CD14-positive monocyte (primary cell): Measurements from ENCODE around the gene NUP153. TPM values are rescaled to one million over a fixed set of nuclear protein-coding genes. Genes with fewer than 3 reads are reported as not detected.

ENCODE experiments used
- DNase-seq, 3 donors: peaks; one replicate each; pipeline ENCODE4 v3.0.0-alpha.2; 2011 to 2022
- H2AFZ ChIP-seq: 2 replicates; pipeline ENCODE4 v1.6.0; 2012; ENCODE audit warnings: mild to moderate bottlenecking, low read depth, low read length, inconsistent platforms; ENCODE audit not compliant: insufficient read depth, poor library complexity, severe bottlenecking
- H3K27ac ChIP-seq, 2 donors: 1 replicate in 1 of 2; 2 replicates in 1 of 2; pipeline ENCODE4 v1.5.1; 2012 to 2013; ENCODE audit warnings: low read length in 2 of 2, control low read depth in 1 of 2, inconsistent platforms in 1 of 2, low read depth in 1 of 2, mild to moderate bottlenecking in 1 of 2
- H3K27me3 ChIP-seq, 2 donors: one replicate each; pipeline versions ENCODE4 v1.6.0 to v1.6.1; 2011 to 2013; ENCODE audit warnings: low read length in 2 of 2; ENCODE audit not compliant: control insufficient read depth in 2 of 2, insufficient read depth in 2 of 2
- H3K36me3 ChIP-seq, 2 donors: replicated peaks in 1 of 2; 1 replicate in 1 of 2; 2 replicates in 1 of 2; pipeline versions ENCODE4 v1.5.1 to v1.6.1; 2012 to 2013; ENCODE audit warnings: low read length in 2 of 2, control low read depth in 1 of 2, inconsistent platforms in 1 of 2, mild to moderate bottlenecking in 1 of 2; ENCODE audit not compliant: insufficient read depth in 2 of 2, control insufficient read depth in 1 of 2
- H3K4me1 ChIP-seq, 2 donors: 1 replicate in 1 of 2; 2 replicates in 1 of 2; pipeline versions ENCODE4 v1.5.1 to v1.6.1; 2012 to 2013; ENCODE audit warnings: low read length in 2 of 2, control low read depth in 1 of 2, inconsistent platforms in 1 of 2, mild to moderate bottlenecking in 1 of 2, moderate library complexity in 1 of 2; ENCODE audit not compliant: insufficient read depth in 2 of 2, control insufficient read depth in 1 of 2
- H3K4me2 ChIP-seq: replicated peaks from 2 replicates; pipeline ENCODE3; 2012; ENCODE audit warnings: low read length, moderate library complexity, mild to moderate bottlenecking; ENCODE audit not compliant: poor library complexity, severe bottlenecking; ENCODE audit errors: extremely low read depth
- H3K4me3 ChIP-seq, 3 experiments: fragments of 200-600 bp in 1 of 3; sonication (generic) in 1 of 3; replicated peaks in 1 of 3; 1 replicate in 2 of 3; 2 replicates in 1 of 3; pipeline ENCODE4 v1.5.1; 2011 to 2013; ENCODE audit warnings: low read length in 3 of 3, mild to moderate bottlenecking in 3 of 3, control low read depth in 2 of 3, low read depth in 2 of 3, inconsistent platforms in 1 of 3, moderate library complexity in 1 of 3
- H3K79me2 ChIP-seq: 2 replicates; pipeline ENCODE4 v1.6.0; 2012; ENCODE audit warnings: mild to moderate bottlenecking, control low read depth, inconsistent platforms, low read length, moderate library complexity; ENCODE audit not compliant: insufficient read depth
- H3K9ac ChIP-seq: 2 replicates; pipeline ENCODE4 v1.6.0; 2017; ENCODE audit warnings: low read length, mild to moderate bottlenecking; ENCODE audit not compliant: insufficient read depth, poor library complexity, severe bottlenecking
- H3K9me3 ChIP-seq, 2 donors: replicated peaks in 1 of 2; 1 replicate in 1 of 2; 2 replicates in 1 of 2; pipeline versions ENCODE4 v1.5.1 to v1.6.1; 2012 to 2013; ENCODE audit warnings: low read length in 2 of 2, control low read depth in 1 of 2; ENCODE audit not compliant: control insufficient read depth in 1 of 2, insufficient read depth in 1 of 2
- H4K20me1 ChIP-seq: 2 replicates; pipeline ENCODE4 v1.6.0; 2012; ENCODE audit warnings: mild to moderate bottlenecking, low read length, control low read depth, moderate library complexity; ENCODE audit not compliant: insufficient read depth
- H3K27ac Mint-ChIP-seq, 7 donors: one replicate each; pipeline ENCODE4 v1.8.0; 2020; ENCODE audit warnings: mild to moderate bottlenecking in 7 of 7, mixed read lengths in 7 of 7, moderate library complexity in 6 of 7, inconsistent platforms in 2 of 7
- H3K27me3 Mint-ChIP-seq, 3 donors: one replicate each; pipeline ENCODE4 v1.8.0; 2021 to 2022; ENCODE audit warnings: low read depth in 3 of 3, mild to moderate bottlenecking in 3 of 3, mixed read lengths in 3 of 3, moderate library complexity in 3 of 3, inconsistent platforms in 1 of 3
- H3K36me3 Mint-ChIP-seq, 2 donors: one replicate each; pipeline ENCODE4 v1.8.0; 2020; ENCODE audit warnings: mixed read lengths in 2 of 2, inconsistent platforms in 1 of 2, mild to moderate bottlenecking in 1 of 2
- H3K4me1 Mint-ChIP-seq: one replicate; pipeline ENCODE4 v1.8.0; 2020; ENCODE audit warnings: mild to moderate bottlenecking, mixed read lengths
- H3K4me3 Mint-ChIP-seq, 2 donors: one replicate each; pipeline ENCODE4 v1.8.0; 2020; ENCODE audit warnings: mild to moderate bottlenecking in 2 of 2, mixed read lengths in 2 of 2, moderate library complexity in 1 of 2
- H3K9me3 Mint-ChIP-seq, 7 donors: one replicate each; pipeline ENCODE4 v1.8.0; 2020 to 2022; ENCODE audit warnings: mixed read lengths in 7 of 7, mild to moderate bottlenecking in 6 of 7, moderate library complexity in 6 of 7, inconsistent platforms in 2 of 7
- WGBS: methylation state at CpG from one replicate; pipeline ENCODE4 v1.1.5; 2013; ENCODE audit warnings: missing lambda C conversion rate; ENCODE audit not compliant: insufficient coverage; 5-methylcytosine and 5-hydroxymethylcytosine counted together
- intact Hi-C, 2 donors: fragments of 100-400 bp; cut with micrococcal nuclease; formaldehyde crosslinking; loops; one replicate each; pipeline versions ENCODE4 v1.15.0 to v1.15.1; 2023
- polyA plus RNA-seq, 3 donors: library from polyadenylated mRNA; depleted of rRNA in 1 of 3; unstranded in 2 of 3; stranded (reverse) in 1 of 3; fragments of 300-500 nt in 2 of 3; fragments of >200 nt in 1 of 3; fragmentation: Illumina TruSeq in 2 of 3; gene quantifications; 1 replicate in 2 of 3; 2 replicates in 1 of 3; pipeline ENCODE4 v1.2.3, GENCODE V29; 2012 to 2021
- TF ChIP-seq, protein P1 (sequence below): fragments of 200-600 bp; IDR thresholded peaks from one replicate; pipeline ENCODE4 v1.8.0; 2022; ENCODE audit warnings: antibody characterized with exemption, mild to moderate bottlenecking

NUP153 gene
- polyA plus RNA-seq, 3 donors = 0.99 to 13.8 (median 2.3) TPM

GRCh38 chr6:17580518-17581048 is 126.1 kb downstream of the NUP153 start:
- H3K9me3 Mint-ChIP-seq = peaks cover 8 to 25% (median 18%) of the 10 kb centered on the region in 7 donors
- Histone ChIP-seq H3K27ac (no peak overlapping the region), H3K79me2 (no peaks in the 10 kb centered on the region), H3K36me3 (no peaks in the 10 kb centered on the region), H4K20me1 (no peaks in the 10 kb centered on the region), H3K4me3 (peak overlapping the region in 2 of 3 experiments; percentile 43 to 68), H2AFZ (peak overlapping the region; percentile 79), H3K4me2 (peak overlapping the region; percentile 71), H3K9ac (peak overlapping the region; percentile 43), H3K9me3 (peaks cover 6 to 7% of the 10 kb centered on the region in 2 donors), H3K27me3 (peaks cover 0 to 5% of the 10 kb centered on the region in 2 donors), H3K4me1 (peaks cover 0 to 1% of the 10 kb centered on the region in 2 donors)
- peaks cover 12% of the 10 kb centered on the region for H3K4me1 Mint-ChIP-seq
- 21% methylated on average over 42 of the region's 53 CpGs for WGBS
- peaks cover 0 to 3% of the 10 kb centered on the region in 2 donors for H3K36me3 Mint-ChIP-seq
- H3K4me3 Mint-ChIP-seq = peak overlapping the region; percentile 60 to 89
- H3K27ac Mint-ChIP-seq = no peak overlapping the region
- intact Hi-C loops = no loop called here
- DNase-seq = no peak
- H3K27me3 Mint-ChIP-seq = peaks cover 18 to 27% (median 18%) of the 10 kb centered on the region in 3 donors
- TF ChIP-seq, protein P1, sequence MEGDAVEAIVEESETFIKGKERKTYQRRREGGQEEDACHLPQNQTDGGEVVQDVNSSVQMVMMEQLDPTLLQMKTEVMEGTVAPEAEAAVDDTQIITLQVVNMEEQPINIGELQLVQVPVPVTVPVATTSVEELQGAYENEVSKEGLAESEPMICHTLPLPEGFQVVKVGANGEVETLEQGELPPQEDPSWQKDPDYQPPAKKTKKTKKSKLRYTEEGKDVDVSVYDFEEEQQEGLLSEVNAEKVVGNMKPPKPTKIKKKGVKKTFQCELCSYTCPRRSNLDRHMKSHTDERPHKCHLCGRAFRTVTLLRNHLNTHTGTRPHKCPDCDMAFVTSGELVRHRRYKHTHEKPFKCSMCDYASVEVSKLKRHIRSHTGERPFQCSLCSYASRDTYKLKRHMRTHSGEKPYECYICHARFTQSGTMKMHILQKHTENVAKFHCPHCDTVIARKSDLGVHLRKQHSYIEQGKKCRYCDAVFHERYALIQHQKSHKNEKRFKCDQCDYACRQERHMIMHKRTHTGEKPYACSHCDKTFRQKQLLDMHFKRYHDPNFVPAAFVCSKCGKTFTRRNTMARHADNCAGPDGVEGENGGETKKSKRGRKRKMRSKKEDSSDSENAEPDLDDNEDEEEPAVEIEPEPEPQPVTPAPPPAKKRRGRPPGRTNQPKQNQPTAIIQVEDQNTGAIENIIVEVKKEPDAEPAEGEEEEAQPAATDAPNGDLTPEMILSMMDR = no peak

- Mint-ChIP-seq H3K36me3 (peaks cover 0 to 3% of the 10 kb centered on the region in 2 donors), H3K27me3 (peaks cover 19 to 32% (median 20%) of the 10 kb centered on the region in 3 donors), H3K4me1 (peaks cover 7% of the 10 kb centered on the region), H3K9me3 (peaks cover 8 to 26% (median 25%) of the 10 kb centered on the region in 7 donors), H3K27ac (no peak overlapping the region), H3K4me3 (no peak overlapping the region)
- Histone ChIP-seq H4K20me1 (no peaks in the 10 kb centered on the region), H3K9ac (no peak overlapping the region), H3K27ac (no peak overlapping the region), H3K4me3 (no peak overlapping the region), H3K36me3 (no peaks in the 10 kb centered on the region), H3K4me1 (no peaks in the 10 kb centered on the region), H2AFZ (no peak overlapping the region), H3K4me2 (no peak overlapping the region), H3K27me3 (peaks cover 0 to 9% of the 10 kb centered on the region in 2 donors), H3K79me2 (no peaks in the 10 kb centered on the region), H3K9me3 (peaks cover 6 to 17% of the 10 kb centered on the region in 2 donors)
- no peak for DNase-seq
- intact Hi-C loops = no loop called here
- no CpG with 5 or more reads among the region's 1 CpG for WGBS
- TF ChIP-seq, protein P1 = no peak
Measured at GRCh38 chr6:17577059-17577458, 129.7 kb downstream of the NUP153 start.
